GM21381 (cell line): ENCODE results near the gene TMEM250.

ENCODE experiments used
- ATAC-seq: cut with Tn5 transposase; IDR thresholded peaks from one replicate; pipeline ENCODE4 v1.9.1; 2021; ENCODE audit warnings: mild to moderate bottlenecking, moderate library complexity; ENCODE audit not compliant: unreplicated experiment

Gene TMEM250

GRCh38 chr9:136147890-136148714, 29.4 kb upstream of the TMEM250 start:
- no peak for ATAC-seq

- no peak for ATAC-seq
Observed at GRCh38 chr9:136147038-136147889, 28.6 kb upstream of the TMEM250 start.

GRCh38 chr9:136146126-136147037, 27.7 kb upstream of the TMEM250 start:
- no peak for ATAC-seq

DNA sequence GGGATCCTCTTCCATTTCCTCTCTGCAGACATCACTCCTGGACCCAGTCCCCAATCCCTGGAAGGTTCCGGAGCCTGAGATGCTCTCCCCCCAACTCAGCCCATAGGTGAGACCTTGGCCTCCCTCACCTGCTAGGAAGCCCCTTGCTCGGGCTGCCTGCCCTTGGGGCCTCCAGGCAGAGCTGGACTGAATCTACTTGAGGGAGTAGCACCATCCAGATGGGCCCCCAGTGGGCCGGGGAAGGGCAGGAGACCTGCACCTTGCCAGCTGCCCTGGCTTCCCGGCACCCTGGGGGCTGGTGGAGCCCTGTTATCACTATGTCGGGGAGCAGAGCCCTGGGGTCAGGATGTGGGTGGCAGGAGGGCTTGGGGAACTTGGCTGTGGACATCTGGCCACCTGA, 26.9 kb upstream of the TMEM250 start:
- no peak for ATAC-seq

- no peak for ATAC-seq
Observed at GRCh38 chr9:136144450-136144849, 25.8 kb upstream of the TMEM250 start.

- ATAC-seq = no peak
Observed at GRCh38 chr9:136143215-136144001, 24.7 kb upstream of the TMEM250 start.

GRCh38 chr9:136142859-136143214, 24.2 kb upstream of the TMEM250 start:
- no peak for ATAC-seq

DNA sequence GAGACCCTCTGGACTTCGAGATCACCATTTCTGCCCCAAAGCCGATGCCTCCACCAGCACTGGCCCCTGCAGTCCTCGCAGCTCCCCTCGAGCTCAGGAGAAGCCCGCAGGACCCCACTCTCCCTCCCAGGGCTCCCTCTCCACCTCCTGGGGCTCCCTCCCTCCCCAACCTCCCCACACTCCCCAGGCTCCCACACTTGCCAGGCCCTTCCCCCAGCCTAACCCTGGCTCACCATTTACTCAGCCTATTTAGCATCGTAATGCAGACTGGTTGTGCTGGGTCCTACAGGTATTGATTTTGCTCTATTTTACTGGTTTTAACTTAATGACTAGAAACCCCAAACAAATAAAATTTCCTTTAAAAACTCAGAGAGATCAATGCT, 23.7 kb upstream of the TMEM250 start:
- ATAC-seq = no peak

GRCh38 chr9:136141682-136142413, 23.2 kb upstream of the TMEM250 start:
- no peak for ATAC-seq

- no peak for ATAC-seq
Observed at GRCh38 chr9:136140966-136141365, 22.3 kb upstream of the TMEM250 start.

DNA sequence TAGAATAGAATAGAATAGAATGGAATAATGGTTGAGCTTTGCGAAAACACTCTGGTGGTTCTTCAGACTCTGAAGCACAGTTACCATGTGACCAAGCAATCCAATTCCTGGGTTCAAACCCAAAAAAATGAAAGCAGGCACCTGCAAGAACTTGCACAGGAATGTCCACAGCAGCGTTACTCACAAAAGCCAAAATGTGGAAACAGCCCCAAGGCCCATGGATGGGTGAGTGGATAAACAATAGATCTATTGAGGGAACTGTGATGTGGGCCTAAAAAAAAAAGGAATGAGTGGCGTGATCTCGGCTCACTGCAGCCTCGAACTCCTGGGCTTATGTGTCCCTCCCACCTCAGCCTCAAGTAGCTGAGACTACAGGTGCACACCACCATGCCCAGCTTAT, 21.4 kb upstream of the TMEM250 start:
- no peak for ATAC-seq

GRCh38 chr9:136138566-136138965, 19.9 kb upstream of the TMEM250 start:
- ATAC-seq = no peak

- no peak for ATAC-seq
Observed at GRCh38 chr9:136137321-136138265, 18.9 kb upstream of the TMEM250 start.

DNA sequence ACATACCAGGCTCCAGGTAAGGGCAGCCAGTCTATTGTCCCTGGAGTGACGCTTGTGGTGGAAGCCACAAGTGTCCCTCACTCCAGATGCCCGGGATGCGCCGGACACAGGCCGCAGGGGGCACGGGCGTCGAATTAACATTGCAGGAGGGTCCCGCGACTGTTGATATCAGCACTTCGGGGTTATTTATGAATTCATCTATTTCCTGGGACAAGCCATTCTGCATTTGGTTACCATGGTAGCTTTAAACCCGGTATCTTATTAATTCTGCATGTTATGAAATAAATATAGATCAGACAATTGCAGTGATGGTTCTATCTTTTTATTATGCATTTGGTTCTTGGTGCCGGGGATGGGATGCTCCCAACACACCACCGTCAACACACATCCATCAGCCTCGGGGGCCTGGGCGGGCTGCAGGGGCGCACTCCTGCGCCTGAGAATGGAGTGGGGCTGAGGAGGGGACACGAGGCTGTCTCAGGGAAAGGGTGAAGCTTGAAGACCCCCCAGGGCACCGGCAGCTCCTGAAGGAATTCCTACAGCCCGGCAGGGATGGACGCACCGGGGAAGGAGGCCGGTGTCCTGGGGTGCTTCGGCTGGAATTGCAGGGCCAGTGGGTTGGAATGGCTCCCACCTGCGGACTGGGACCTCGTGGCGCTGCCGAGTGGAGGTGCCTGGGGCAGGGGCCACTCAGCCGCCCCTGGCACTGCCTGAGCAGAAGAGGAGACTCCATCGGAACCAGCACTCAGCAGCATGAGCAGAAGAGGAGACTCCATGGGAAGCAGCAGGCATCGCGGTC, 17.7 kb upstream of the TMEM250 start:
- ATAC-seq = no peak

- ATAC-seq = no peak
Observed at GRCh38 chr9:136135326-136136126, 16.9 kb upstream of the TMEM250 start.

DNA sequence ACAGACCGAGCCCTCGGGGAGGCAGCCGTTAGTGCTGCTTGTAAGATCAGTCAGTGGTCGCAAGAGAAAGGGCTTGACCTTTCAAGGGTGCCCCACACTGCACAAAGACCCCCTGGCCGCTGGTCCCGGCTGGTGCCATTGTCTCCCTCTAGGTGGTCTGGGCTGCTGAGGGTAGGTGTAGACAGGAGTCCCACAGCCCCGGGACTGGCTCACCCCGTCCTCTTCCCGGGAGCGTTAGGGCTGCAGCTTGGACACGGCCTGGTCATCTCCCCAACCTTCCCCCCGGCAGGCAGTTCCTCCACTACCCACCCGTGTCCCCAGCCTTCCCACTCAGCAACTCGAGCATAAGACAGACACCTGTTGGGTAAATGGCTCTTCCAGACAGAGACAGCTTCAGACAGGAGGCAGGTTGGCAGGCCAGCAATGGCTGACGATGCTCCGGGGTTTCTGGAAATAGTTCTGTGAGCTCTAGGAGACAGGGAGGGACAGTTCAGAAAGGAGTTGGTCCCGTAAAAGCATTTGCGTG, 15.3 kb upstream of the TMEM250 start:
- no peak for ATAC-seq
